ENCODE measurements around the gene CAPZA1.

Gene CAPZA1

GRCh38 chr1:112625696-112626095 lies 6.1 kb downstream of the CAPZA1 start:
- H3K27ac Mint-ChIP-seq, result no peak overlapping the region
- H3K4me1 Mint-ChIP-seq, result peaks cover 30% of the 10 kb centered on the region
- H3K4me3 Mint-ChIP-seq, result no peak overlapping the region
- TF ChIP-seq, protein P1, sequence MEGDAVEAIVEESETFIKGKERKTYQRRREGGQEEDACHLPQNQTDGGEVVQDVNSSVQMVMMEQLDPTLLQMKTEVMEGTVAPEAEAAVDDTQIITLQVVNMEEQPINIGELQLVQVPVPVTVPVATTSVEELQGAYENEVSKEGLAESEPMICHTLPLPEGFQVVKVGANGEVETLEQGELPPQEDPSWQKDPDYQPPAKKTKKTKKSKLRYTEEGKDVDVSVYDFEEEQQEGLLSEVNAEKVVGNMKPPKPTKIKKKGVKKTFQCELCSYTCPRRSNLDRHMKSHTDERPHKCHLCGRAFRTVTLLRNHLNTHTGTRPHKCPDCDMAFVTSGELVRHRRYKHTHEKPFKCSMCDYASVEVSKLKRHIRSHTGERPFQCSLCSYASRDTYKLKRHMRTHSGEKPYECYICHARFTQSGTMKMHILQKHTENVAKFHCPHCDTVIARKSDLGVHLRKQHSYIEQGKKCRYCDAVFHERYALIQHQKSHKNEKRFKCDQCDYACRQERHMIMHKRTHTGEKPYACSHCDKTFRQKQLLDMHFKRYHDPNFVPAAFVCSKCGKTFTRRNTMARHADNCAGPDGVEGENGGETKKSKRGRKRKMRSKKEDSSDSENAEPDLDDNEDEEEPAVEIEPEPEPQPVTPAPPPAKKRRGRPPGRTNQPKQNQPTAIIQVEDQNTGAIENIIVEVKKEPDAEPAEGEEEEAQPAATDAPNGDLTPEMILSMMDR (IDR thresholded peaks at IDR 0.05; ENCODE audit: unreplicated experiment in 3 of 3), result no peak
- H3K9me3 Mint-ChIP-seq, result no peaks in the 10 kb centered on the region
- peaks cover 14% of the 10 kb centered on the region for H3K36me3 Mint-ChIP-seq (ENCODE audit: low read depth)
- no peaks in the 10 kb centered on the region for H3K27me3 Mint-ChIP-seq (ENCODE audit: low read depth)

GRCh38 chr1:112626193-112626592 lies 6.6 kb downstream of the CAPZA1 start:
- TF ChIP-seq, protein P1 (IDR thresholded peaks at IDR 0.05; ENCODE audit: unreplicated experiment in 3 of 3), result no peak
- Mint-ChIP-seq H3K27ac (no peak overlapping the region), H3K9me3 (no peaks in the 10 kb centered on the region), H3K4me3 (no peak overlapping the region), H3K36me3 (ENCODE audit: low read depth) (peaks cover 17% of the 10 kb centered on the region), H3K27me3 (ENCODE audit: low read depth) (no peaks in the 10 kb centered on the region), H3K4me1 (peaks cover 25% of the 10 kb centered on the region)

DNA sequence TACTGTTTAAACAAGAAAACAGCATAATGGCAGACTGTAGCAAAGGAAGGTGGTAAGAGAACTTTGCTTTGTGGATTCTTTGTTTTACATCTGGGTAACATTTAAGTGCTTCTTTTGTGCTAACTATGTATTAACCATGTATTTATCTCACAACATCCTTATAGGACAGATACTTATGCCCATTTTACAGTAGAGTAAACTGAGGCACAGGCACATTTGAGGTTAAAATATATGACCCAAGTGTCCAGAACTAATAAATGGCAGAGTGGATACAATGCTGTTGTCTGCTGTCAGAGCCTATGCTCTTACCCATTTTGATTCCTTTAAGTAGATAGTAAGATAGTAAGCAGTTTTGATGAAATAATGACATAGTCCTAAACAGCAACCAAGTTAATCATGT lies 7.3 kb downstream of the CAPZA1 start:
- TF ChIP-seq, protein P1 (IDR thresholded peaks at IDR 0.05; ENCODE audit: unreplicated experiment in 3 of 3), result no peak
- Mint-ChIP-seq H3K9me3 (no peaks in the 10 kb centered on the region), H3K4me1 (peaks cover 25% of the 10 kb centered on the region), H3K4me3 (no peak overlapping the region), H3K36me3 (ENCODE audit: low read depth) (peaks cover 21% of the 10 kb centered on the region), H3K27me3 (ENCODE audit: low read depth) (no peaks in the 10 kb centered on the region), H3K27ac (no peak overlapping the region)

GRCh38 chr1:112628516-112628915 lies 8.9 kb downstream of the CAPZA1 start:
- Mint-ChIP-seq H3K27me3 (ENCODE audit: low read depth) (no peaks in the 10 kb centered on the region), H3K9me3 (no peaks in the 10 kb centered on the region), H3K4me1 (peaks cover 14% of the 10 kb centered on the region), H3K36me3 (ENCODE audit: low read depth) (peaks cover 32% of the 10 kb centered on the region), H3K4me3 (no peak overlapping the region), H3K27ac (no peak overlapping the region)
- TF ChIP-seq, protein P1 (IDR thresholded peaks at IDR 0.05; ENCODE audit: unreplicated experiment in 3 of 3), result no peak

DNA sequence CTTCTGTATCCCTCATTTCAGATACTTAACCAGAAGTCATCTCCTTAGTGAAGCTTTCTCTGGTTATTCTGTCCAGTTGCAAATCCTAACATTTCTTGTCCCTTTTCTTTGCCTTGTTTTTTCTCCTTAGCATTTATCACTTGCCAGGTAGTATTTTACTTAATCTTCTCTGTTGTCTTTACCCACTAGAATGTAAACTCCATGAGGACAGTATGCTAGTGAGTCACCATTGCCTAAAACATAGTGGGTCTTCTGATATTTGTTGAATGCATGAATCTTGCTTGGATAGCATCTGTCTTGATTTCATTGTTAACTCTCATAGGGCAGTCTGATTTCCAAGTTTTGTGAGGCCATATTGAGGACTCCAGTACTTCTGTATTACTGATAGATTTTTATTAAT lies 9.6 kb downstream of the CAPZA1 start:
- Mint-ChIP-seq H3K27ac (no peak overlapping the region), H3K4me3 (no peak overlapping the region), H3K4me1 (peaks cover 14% of the 10 kb centered on the region), H3K9me3 (no peaks in the 10 kb centered on the region), H3K36me3 (ENCODE audit: low read depth) (peaks cover 38% of the 10 kb centered on the region), H3K27me3 (ENCODE audit: low read depth) (no peaks in the 10 kb centered on the region)
- TF ChIP-seq, protein P1 (IDR thresholded peaks at IDR 0.05; ENCODE audit: unreplicated experiment in 3 of 3), result no peak

DNA sequence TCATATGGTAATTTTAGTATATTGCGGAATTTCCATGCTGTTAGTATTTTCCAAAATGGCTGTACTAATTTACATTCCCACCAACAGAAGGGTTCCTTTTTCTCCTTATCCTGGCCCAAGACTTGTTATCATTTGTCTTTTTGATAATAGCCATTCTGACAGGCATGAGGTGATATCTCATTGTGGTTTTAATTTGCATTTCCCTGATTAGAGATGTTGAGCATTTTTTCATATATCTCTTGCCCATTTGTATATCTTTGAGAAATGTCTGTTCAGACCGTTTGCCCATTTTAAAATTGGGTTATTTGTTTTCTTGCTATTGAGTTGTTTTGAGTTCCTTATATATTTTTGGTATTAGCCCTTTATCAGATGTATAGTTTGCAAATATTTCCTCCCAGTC lies 14.0 kb downstream of the CAPZA1 start:
- Mint-ChIP-seq H3K4me3 (no peak overlapping the region), H3K4me1 (peaks cover 10% of the 10 kb centered on the region), H3K27me3 (ENCODE audit: low read depth) (no peaks in the 10 kb centered on the region), H3K27ac (no peak overlapping the region), H3K9me3 (peaks cover 3% of the 10 kb centered on the region), H3K36me3 (ENCODE audit: low read depth) (peaks cover 32% of the 10 kb centered on the region)
- TF ChIP-seq, protein P1 (IDR thresholded peaks at IDR 0.05; ENCODE audit: unreplicated experiment in 3 of 3), result no peak
